Endothelial cell of umbilical vein (primary cell): ENCODE data around the gene PDE1C. TPM values are rescaled to one million over a fixed set of nuclear protein-coding genes. Genes with fewer than 3 reads are reported as not detected.

Experiments used
- BruUV-seq: library from RNA; stranded (reverse); fragments of 400-500 nt; replicated peaks from 2 replicates; lab custom pipeline; 2021; lab: Mats Ljungman, UMichigan
- CTCF ChIA-PET: fragments of 300-600, 350-600 bp; sonication (Branson Sonifier 250); formaldehyde crosslinking; loops from one replicate; lab custom pipeline; 2021; ENCODE audit warnings: antibody characterized with exemption, inconsistent platforms; lab: Charles Lee
- POLR2A ChIA-PET: fragments of 300-600, 350-600 bp; sonication (Branson Sonifier 250); formaldehyde crosslinking; loops from one replicate; lab custom pipeline; 2021; ENCODE audit warnings: antibody characterized with exemption, inconsistent platforms; lab: Charles Lee
- DNase-seq: peaks from one replicate; pipeline ENCODE4 v3.0.0-alpha.2; 2011; ENCODE audit warnings: low read depth, low spot score
- FAIRE-seq: peaks from 2 replicates; lab custom pipeline; 2011; peaks lifted over from hg19 to GRCh38; lab: Jason Lieb, UNC
- H2AFZ ChIP-seq: 2 replicates; pipeline ENCODE4 v1.6.0; 2012; ENCODE audit warnings: low read depth, low read length, control low read depth, inconsistent platforms
- H3K27ac ChIP-seq: 2 replicates; pipeline ENCODE4 v1.5.1; 2011; ENCODE audit warnings: low read depth, mild to moderate bottlenecking, control low read depth, low read length, moderate library complexity; ENCODE audit not compliant: insufficient read depth
- H3K27me3 ChIP-seq, 2 experiments: 2 replicates each; pipeline versions ENCODE4 v1.6.0 to v1.6.1; 2011; ENCODE audit warnings: low read length in 2 of 2, mixed read lengths in 1 of 2; ENCODE audit not compliant: control insufficient read depth in 2 of 2, insufficient read depth in 2 of 2
- H3K36me3 ChIP-seq, 2 experiments: 2 replicates in 1 of 2; 3 replicates in 1 of 2; pipeline ENCODE4 v1.5.1; 2011; ENCODE audit warnings: low read length in 2 of 2, mild to moderate bottlenecking in 1 of 2, moderate library complexity in 1 of 2; ENCODE audit not compliant: control insufficient read depth in 2 of 2, insufficient read depth in 2 of 2; ENCODE audit errors: extremely low read depth in 1 of 2
- H3K4me1 ChIP-seq: 3 replicates; pipeline ENCODE4 v1.5.1; 2011; ENCODE audit warnings: mild to moderate bottlenecking, low read length; ENCODE audit not compliant: control insufficient read depth, insufficient read depth; ENCODE audit errors: extremely low read depth
- H3K4me2 ChIP-seq: 2 replicates; pipeline ENCODE4 v1.6.1; 2011; ENCODE audit warnings: low read length, control low read depth, mixed read lengths; ENCODE audit not compliant: insufficient read depth
- H3K4me3 ChIP-seq, 3 experiments: fragments of 200-600 bp in 1 of 3; sonication (generic), shearing (Covaris generic) in 1 of 3; replicated peaks in 1 of 3; 2 replicates each; pipeline ENCODE4 v1.5.1; 2011 to 2016; ENCODE audit warnings: control low read depth in 3 of 3, low read length in 3 of 3, mild to moderate bottlenecking in 2 of 3, inconsistent platforms in 1 of 3, low read depth in 1 of 3, moderate library complexity in 1 of 3; ENCODE audit not compliant: insufficient read depth in 1 of 3
- H3K79me2 ChIP-seq: 2 replicates; pipeline ENCODE4 v1.6.0; 2012; ENCODE audit warnings: low read length, inconsistent platforms; ENCODE audit not compliant: control insufficient read depth, insufficient read depth
- H3K9ac ChIP-seq: replicated peaks from 2 replicates; pipeline ENCODE3; 2011; ENCODE audit warnings: low read length, control low read depth; ENCODE audit not compliant: insufficient read depth; ENCODE audit errors: extremely low read depth
- H3K9me1 ChIP-seq: replicated peaks from 3 replicates; pipeline ENCODE4 v1.6.0; 2011; ENCODE audit warnings: mild to moderate bottlenecking, low read length; ENCODE audit not compliant: control insufficient read depth, insufficient read depth; ENCODE audit errors: extremely low read depth
- H3K9me3 ChIP-seq: replicated peaks from 2 replicates; pipeline ENCODE4 v1.5.1; 2012; ENCODE audit warnings: low read length, inconsistent platforms; ENCODE audit not compliant: control insufficient read depth, insufficient read depth
- H4K20me1 ChIP-seq: replicated peaks from 2 replicates; pipeline ENCODE3; 2011; ENCODE audit warnings: mild to moderate bottlenecking, low read length; ENCODE audit not compliant: control insufficient read depth, insufficient read depth; ENCODE audit errors: extremely low read depth
- EZH2 ChIP-seq: IDR thresholded peaks from 2 replicates; pipeline ENCODE4 v1.6.1; 2012; ENCODE audit warnings: borderline replicate concordance, low read depth, mild to moderate bottlenecking, moderate library complexity, low read length, inconsistent platforms; ENCODE audit not compliant: severe bottlenecking
- FOS ChIP-seq: IDR thresholded peaks from 2 replicates; pipeline ENCODE4 v1.6.1; 2011; ENCODE audit warnings: mild to moderate bottlenecking, low read length, moderate library complexity, borderline replicate concordance; ENCODE audit not compliant: insufficient read depth
- GATA2 ChIP-seq: IDR thresholded peaks from 2 replicates; pipeline ENCODE4 v1.7.0; 2011; ENCODE audit warnings: low read depth, mild to moderate bottlenecking, moderate library complexity, mixed read lengths, low read length; ENCODE audit not compliant: insufficient read length, insufficient read depth
- JUN ChIP-seq: IDR thresholded peaks from 2 replicates; pipeline ENCODE4 v1.6.1; 2011; ENCODE audit warnings: borderline replicate concordance, low read depth; ENCODE audit not compliant: insufficient read length, insufficient read depth
- MYC ChIP-seq: IDR thresholded peaks from one replicate; pipeline ENCODE4 v1.6.1; 2011; ENCODE audit warnings: mild to moderate bottlenecking, low read depth, low read length
- POLR2A ChIP-seq: IDR thresholded peaks from 2 replicates; pipeline ENCODE4 v1.6.1; 2012; ENCODE audit warnings: low read depth, mild to moderate bottlenecking, control low read depth, low read length
- POLR2AphosphoS5 ChIP-seq: IDR thresholded peaks from 2 replicates; pipeline ENCODE4 v1.6.1; 2012; ENCODE audit warnings: low read depth, mild to moderate bottlenecking, control low read depth, low read length, moderate library complexity; ENCODE audit not compliant: insufficient read depth
- dilution Hi-C: fragments of 300-500 bp; cut with MboI; formaldehyde crosslinking; loops from one replicate; pipeline ENCODE4 v1.15.0; 2019; ENCODE audit warnings: low sequenced_read_pairs; ENCODE audit not compliant: extremely low pct_ligation_motif_present
- intact Hi-C: fragments of 100-400 bp; cut with micrococcal nuclease; formaldehyde crosslinking; loops from one replicate; pipeline ENCODE4 v1.10.0; 2022
- polyA plus RNA-seq, 4 experiments: library from polyadenylated mRNA; depleted of rRNA in 3 of 4; stranded (reverse) in 3 of 4; unstranded in 1 of 4; fragments of >200 nt; gene quantifications; 2 replicates each; pipeline versions ENCODE4 v1.2.1 to v1.2.3, GENCODE V29; 2011 to 2012; ENCODE audit warnings: missing spikeins in 1 of 4
- total RNA-seq: library from RNA; stranded (reverse); gene quantifications from 2 replicates; pipeline ENCODE4 v1.2.3, GENCODE V29; 2021
- TF ChIP-seq, protein P1 (sequence below): IDR thresholded peaks from 2 replicates; pipeline ENCODE4 v1.6.1; 2011; ENCODE audit not compliant: insufficient read depth, insufficient read length
- TF ChIP-seq, protein P2 (sequence below), 2 donors: IDR thresholded peaks; 1 replicate in 1 of 2; 2 replicates in 1 of 2; pipeline ENCODE4 v1.5.1; 2011; ENCODE audit warnings: low read length in 2 of 2, mild to moderate bottlenecking in 2 of 2, moderate library complexity in 2 of 2, control low read depth in 1 of 2, inconsistent platforms in 1 of 2, low read depth in 1 of 2; ENCODE audit not compliant: insufficient read depth in 1 of 2; ENCODE audit errors: extremely low read depth in 1 of 2

PDE1C gene
- total and polyA plus RNA-seq, 2 donors (not counting 3 experiments of a cell fraction or from before 2014, with no cell fraction given): 0.90 to 3.1 TPM

DNA sequence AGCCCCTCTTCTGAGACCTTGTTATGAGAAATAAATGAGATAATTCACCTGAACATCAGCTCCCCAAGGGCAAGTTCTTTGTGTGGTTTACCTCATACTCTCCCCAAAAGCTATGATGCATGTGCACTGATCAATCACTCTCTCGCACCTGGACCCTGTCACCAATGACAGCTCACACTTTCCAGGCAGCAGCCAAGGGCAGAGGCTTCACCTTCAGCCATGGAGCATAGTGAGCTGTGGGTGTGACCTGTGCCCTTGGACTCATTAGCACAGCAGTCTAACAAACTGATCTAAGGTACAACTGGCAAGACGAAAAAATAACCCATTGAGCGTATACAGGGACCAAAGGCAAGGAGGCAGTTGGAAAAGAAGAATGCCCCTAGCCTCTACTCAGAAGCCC, 17.0 kb downstream of the PDE1C start:
- H4K20me1 ChIP-seq: no peaks in the 10 kb centered on the region
- H3K27me3 ChIP-seq: peaks cover 0 to 2% of the 10 kb centered on the region in 2 experiments
- no peak overlapping the region for H2AFZ ChIP-seq
- FAIRE-seq: no peak
- no peaks in the 10 kb centered on the region for H3K79me2 ChIP-seq
- no peaks in the 10 kb centered on the region for H3K9me3 ChIP-seq
- TF ChIP-seq POLR2A (no peak), GATA2 (no peak), FOS (no peak), JUN (no peak), MYC (no peak), POLR2AphosphoS5 (no peak), EZH2 (no peak)
- TF ChIP-seq, protein P1, sequence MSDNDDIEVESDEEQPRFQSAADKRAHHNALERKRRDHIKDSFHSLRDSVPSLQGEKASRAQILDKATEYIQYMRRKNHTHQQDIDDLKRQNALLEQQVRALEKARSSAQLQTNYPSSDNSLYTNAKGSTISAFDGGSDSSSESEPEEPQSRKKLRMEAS: no peak
- TF ChIP-seq, protein P2, sequence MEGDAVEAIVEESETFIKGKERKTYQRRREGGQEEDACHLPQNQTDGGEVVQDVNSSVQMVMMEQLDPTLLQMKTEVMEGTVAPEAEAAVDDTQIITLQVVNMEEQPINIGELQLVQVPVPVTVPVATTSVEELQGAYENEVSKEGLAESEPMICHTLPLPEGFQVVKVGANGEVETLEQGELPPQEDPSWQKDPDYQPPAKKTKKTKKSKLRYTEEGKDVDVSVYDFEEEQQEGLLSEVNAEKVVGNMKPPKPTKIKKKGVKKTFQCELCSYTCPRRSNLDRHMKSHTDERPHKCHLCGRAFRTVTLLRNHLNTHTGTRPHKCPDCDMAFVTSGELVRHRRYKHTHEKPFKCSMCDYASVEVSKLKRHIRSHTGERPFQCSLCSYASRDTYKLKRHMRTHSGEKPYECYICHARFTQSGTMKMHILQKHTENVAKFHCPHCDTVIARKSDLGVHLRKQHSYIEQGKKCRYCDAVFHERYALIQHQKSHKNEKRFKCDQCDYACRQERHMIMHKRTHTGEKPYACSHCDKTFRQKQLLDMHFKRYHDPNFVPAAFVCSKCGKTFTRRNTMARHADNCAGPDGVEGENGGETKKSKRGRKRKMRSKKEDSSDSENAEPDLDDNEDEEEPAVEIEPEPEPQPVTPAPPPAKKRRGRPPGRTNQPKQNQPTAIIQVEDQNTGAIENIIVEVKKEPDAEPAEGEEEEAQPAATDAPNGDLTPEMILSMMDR (IDR thresholded peaks at IDR 0.05; ENCODE audit: extremely low read depth in 1 of 2, insufficient read depth in 1 of 2, low read depth in 1 of 2, low read length in 2 of 2): no peak
- no peak overlapping the region for H3K4me3 ChIP-seq
- no peaks in the 10 kb centered on the region for H3K36me3 ChIP-seq
- DNase-seq: no peak
- H3K9ac ChIP-seq: no peak overlapping the region
- ChIA-PET CTCF (interaction anchor here (1.4 kb wide), 1 partner anchor 9 kb away, joined by 5 read pairs; no protein-coding TSS in a partner anchor), POLR2A (no interaction called here)
- H3K27ac ChIP-seq: no peak overlapping the region
- no TSS peak for BruUV-seq
- no peaks in the 10 kb centered on the region for H3K9me1 ChIP-seq
- dilution Hi-C loops (no loop called here), intact Hi-C loops (no loop called here)
- no peaks in the 10 kb centered on the region for H3K4me1 ChIP-seq
- no peak overlapping the region for H3K4me2 ChIP-seq
